ENCODE results near the gene TNPO2.

Gene TNPO2

DNA sequence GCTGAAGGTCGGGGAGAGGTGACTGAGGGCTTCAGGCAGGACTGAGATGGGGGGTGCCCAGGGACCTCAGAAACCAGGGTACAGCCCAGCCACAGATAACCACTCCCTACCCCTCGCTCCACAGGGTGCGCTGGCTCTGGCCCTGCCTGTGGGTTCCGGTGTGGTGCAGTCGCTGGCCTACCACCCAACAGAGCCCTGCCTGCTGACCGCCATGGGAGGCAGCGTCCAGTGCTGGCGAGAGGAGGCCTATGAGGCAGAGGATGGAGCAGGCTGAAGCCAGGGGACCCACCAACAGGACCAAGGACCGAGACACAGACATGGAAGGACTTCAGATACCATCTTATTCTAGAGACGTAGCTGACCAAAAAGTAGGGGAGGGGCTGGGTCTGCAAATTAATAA is 48.3 kb downstream of the TNPO2 start:
- DNase-seq, result no peak

DNA sequence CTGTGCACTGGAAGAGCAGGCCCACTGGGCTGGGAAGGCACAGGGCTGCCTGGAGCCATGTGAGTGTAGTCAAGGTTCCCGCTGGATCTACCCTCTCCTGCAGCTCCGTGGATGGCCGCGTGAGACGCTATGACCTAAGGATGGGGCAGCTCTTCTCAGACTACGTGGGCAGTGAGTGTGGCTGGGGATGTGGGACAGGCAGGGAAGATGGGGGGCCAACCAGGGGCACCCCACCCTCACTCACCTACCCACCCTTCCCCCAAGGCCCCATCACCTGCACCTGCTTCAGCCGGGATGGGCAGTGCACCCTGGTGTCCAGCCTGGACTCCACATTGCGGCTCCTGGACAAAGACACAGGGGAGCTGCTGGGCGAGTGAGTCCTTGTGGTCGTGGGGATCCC is 51.0 kb downstream of the TNPO2 start:
- no peak for DNase-seq

DNA sequence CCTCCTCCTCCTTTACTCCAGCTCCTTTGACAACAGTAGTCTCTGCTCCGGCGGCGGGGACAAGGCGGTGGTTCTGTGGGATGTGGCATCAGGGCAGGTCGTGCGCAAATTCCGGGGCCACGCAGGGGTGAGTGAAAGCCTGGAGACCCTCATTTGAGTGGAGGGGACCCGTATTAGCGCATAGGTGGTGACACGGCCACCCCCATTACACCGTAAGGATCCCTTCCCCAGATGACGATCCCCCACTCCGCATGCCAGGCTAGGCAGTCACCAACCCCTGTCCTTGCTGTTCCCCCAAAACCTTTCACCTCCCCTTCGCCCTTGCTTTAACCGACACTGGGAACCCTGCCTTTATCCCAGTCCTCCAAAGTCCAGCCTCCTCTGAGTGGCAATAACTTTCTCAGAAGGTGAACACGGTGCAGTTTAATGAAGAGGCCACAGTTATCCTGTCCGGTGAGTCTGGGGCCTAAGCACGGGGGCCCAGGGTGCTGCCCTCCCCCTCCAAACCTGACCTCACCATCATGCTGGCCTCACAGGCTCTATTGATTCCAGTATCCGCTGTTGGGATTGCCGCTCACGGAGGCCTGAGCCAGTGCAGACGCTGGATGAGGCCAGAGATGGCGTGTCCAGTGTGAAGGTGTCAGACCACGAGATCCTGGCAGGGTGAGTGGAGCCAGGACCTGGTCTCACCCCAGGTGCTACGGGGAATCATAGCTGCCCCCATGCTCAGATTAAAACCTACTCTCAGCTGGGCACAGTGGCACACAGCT is 53.4 kb downstream of the TNPO2 start:
- no peak for DNase-seq

DNA sequence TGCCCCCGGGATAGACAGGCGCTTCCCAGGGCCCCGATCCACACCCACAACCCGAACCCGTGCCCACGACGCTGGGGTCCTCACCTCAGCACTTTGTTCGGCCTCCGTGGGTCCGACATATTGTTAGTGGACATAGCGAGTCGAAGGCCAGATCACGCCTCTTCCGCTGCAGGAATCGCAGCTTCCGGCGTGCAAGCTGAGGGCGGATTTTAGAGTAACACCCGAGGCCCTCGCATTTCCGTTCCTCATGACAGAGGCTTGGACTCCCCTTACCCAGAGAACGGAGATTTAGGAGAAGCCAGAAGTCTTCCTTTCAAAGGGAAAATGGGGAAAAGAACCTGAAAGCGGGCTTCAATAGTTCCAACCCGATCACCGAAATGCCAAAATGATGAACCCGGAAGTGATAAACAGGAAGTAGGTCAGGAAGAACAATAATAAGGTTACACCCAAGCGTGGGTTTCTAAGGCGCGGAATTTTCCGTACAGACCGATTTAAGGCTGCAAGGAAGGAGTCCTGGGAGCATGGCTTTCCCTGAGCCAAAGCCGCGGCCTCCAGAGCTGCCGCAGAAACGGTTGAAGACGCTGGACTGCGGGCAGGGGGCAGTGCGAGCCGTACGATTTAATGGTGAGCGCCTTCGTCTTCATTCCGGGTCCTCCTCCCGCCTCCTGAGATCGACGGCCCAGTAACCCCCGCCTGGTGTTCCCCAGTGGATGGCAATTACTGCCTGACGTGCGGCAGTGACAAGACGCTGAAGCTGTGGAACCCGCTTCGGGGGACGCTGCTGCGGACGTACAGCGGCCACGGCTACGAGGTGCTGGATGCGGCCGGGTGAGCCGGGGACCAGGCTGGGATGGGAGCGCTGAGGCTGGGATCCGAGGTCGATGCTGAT is 54.2 kb downstream of the TNPO2 start:
- DNase-seq, result peak; percentile 81 to 88

DNA sequence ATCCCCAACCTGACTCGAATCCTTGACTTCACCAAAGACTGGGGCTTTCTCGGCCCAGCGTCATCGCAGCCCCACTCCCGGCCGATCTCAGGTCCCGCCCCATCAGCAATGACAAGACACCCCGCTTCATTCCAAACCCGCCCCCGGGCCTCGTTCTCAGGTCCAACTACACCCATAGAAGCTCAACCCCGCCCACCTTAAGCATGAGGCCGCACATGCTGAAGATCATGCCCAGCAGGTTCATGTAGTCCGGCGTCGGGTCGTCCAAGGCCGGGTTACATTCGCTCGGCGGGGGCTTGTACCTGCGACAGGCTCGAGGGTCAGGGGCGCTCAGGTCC is 54.8 kb downstream of the TNPO2 start:
- DNase-seq, result peak in 1 of 2 experiments; percentile 37

DNA sequence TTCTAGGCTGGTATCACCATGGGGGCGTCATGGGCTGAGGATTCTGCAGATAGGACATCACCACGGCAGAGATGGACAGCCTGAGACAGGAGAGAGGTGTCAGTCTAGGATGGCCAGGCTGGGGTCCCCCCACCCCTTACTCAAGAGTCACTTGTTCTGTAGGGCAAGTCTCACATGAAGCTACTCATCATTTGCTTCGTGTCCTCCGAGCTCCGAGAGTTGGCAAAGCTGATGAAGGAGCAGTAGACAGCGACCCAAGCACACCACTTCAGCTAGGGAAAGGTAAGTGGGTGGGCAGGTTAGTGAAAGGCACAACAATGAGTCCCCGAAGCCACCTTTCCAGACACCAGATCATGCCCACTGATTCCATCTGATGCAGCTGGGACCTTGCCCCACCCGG is 55.4 kb downstream of the TNPO2 start:
- DNase-seq, result no peak

DNA sequence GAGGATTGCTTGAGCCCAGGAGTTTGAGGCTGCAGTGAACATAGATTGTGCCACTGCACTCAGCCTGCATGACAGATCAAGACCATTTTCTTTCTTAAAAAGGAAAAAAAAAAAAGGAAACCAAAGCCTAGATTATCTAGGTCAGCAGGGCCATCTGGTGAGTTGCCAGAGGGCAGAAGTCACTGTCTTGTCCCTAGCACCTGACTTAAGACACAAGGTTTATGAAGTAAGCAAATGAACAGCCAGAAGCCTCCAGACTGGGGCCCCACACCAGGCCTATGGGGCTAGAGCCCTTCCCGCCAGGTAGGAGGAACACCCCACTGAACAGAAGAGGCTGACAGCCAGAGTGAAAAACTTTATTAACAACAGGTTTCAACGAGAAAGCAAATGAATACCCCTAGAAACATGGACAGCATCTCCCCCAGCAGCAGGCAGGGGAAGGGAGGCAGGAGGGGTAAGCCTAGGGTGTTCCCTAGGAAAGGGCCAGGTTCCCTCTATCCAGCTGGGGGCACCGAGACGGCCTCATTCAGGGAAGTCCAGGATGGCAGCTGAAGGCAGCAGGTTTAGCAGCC is 55.9 kb downstream of the TNPO2 start:
- DNase-seq, result no peak

DNA sequence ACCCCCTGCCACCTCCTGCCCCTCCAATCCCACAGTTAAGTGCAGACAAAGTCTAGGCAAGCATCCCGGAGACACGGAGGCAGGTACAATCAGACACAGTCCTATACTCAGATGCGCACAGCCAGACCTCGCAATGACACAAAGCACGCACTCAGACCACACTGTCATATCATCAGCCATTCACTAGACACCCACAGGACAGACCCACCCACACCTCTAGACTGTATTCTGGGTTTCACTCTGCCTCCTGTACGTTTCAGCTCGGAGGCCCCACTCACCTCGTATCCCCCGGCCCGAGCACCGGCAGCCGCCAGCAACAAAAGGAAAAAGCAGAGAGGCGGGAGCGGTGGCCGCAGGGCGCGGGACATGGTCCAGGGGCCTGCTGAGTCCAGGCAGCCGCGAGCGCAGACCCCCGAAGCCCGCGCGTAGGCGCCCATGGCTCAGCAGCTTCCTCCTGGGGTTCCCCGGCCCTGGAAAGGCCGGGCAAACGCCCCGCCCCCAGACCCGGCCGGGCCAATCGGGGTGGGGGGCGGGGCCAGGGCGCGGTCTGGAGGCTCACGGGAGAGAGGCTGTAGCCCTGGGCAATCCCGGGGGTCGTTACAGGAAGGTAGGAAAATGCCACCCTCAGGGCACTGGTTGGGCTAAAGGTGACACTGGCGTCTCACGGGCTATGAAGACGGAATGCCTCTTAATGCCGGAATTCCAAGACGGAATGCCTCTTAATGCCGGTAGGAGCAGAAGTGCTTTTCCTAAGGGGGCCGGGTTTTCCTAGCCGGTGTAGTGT is 57.3 kb downstream of the TNPO2 start, which contains the start of the genes MAN2B1 and WDR83:
MAN2B1 (minus strand) TSS at position 478 of the 784 bp plus-strand sequence; CDS start at position 437, 41 bp downstream.
WDR83 (plus strand) TSS at position 543 of the 784 bp plus-strand sequence. CDS start 2,984 bp downstream, outside the sequence.
- DNase-seq, result peak; percentile 71

DNA sequence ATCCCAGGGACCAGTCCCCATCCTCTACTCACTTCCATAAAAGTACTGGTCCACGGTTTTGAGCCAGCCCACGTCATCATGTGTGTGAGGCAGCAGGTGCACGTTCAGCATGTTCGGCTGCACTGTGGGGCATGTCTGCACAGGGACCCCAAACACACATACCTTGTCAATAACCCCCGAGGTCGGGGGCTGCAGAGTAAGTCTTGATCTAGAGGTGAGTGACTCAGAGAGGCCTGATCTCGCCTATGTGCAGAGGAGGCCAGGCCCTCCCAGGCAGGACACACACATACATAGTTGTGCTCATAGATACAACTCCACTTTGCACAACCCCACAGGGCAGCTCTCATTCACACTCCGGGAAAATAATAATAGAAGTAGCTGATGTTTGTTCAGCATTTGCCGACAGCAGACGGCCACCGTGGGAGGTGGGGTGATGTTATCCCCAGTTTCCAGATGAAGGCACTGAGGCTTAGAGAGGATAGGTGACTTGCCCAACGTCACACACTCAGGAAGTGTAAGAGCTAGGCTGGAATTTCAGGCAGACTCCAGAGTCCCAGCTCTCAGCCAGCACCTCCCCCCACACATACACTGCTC is 58.0 kb downstream of the TNPO2 start:
- DNase-seq, result peak in 1 of 2 experiments; percentile 46

DNA sequence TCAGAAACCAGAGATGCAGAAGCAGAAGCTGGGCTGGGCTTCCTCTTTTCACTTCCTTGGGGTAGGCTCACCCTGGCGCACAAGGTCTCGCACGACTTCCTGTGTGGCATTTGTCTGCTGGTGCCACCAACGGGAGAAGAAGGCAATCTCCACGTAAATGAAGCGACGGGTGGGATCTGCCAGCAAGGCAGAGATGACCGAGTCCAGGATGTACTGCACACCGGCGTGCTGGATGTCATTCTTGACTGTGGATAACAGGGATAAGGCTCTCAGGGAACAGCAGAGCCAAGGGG is 58.5 kb downstream of the TNPO2 start:
- DNase-seq, result peak; percentile 95 to 96

DNA sequence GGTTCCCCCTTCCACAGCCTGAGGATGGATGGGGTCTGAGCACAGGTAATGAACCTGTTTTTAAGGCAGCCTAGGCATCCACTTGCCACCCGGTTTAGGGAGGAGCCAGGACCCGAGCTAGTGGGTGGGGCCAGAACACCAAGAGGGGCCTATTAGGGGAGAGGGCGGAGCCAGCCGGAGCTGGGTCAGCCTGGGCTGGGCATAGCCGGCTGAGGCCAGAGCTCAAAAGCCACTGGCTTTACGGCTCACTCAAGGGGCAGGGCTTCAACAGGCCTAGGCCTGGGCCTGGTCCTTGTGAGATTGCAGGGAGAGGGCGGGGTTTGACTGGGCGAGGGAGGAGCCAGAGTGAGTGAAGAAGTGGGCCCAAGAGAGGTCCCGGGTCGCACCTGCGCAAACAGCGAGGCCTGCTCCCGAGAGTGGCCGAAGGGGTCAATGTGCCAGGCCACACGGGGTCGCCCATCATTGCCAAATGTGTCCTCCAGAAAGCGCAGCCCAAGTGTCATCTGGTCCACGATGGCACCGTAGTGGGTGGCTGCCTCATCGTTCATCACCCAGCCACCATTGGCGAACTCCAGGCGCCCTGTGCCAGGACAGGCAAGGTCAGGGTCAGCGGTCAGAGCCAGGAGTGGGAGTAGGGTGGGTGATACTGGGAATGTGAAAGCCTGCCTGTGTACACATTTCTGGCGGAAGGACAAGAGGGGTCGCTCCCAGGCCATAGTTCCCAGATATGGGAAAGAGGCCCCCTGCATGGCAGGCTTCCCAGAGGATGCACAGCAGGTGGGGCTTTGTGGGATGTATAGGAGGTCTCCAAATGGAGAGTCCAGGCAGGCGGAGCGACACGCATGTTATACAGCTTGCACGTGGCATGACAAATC is 59.1 kb downstream of the TNPO2 start:
- DNase-seq, result no peak

DNA sequence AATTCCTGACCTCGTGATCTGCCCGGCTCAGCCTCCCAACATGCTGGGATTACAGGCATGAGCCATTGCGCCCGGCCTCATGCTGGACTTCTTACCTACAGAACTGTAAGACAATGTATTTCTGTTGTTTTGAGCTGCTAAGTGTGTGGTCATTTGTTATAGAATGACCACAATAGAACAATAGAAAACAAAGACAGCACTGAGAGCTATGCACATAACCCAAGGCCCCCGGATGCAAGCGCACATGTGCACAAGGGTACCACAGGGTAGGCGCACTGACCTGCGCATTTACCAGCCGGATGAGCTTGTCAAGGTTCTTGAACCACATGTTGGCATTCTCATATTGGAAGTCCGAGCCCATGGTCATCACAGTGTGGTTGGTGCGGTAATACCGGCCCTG is 62.8 kb downstream of the TNPO2 start:
- no peak for DNase-seq

DNA sequence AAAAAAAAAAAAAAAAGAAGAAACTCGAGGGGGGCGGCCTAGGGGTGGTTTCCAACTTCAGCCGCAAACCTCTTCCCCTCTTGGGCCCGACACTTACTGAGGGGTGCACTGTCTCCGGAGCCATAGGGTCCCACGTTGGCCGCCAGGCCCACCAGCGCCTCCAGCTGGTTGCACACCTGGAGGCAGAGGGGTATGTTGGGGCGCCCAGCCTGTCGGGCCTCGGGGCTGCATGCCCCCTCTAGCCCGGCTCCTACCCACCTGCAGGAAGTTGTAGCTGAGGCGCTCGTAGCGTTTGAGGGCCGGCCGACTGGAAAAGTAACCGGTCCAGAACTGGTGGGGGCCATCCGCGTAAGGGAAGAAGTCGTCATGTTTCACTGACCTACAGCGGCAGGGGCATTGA is 65.8 kb downstream of the TNPO2 start:
- no peak for DNase-seq

DNA sequence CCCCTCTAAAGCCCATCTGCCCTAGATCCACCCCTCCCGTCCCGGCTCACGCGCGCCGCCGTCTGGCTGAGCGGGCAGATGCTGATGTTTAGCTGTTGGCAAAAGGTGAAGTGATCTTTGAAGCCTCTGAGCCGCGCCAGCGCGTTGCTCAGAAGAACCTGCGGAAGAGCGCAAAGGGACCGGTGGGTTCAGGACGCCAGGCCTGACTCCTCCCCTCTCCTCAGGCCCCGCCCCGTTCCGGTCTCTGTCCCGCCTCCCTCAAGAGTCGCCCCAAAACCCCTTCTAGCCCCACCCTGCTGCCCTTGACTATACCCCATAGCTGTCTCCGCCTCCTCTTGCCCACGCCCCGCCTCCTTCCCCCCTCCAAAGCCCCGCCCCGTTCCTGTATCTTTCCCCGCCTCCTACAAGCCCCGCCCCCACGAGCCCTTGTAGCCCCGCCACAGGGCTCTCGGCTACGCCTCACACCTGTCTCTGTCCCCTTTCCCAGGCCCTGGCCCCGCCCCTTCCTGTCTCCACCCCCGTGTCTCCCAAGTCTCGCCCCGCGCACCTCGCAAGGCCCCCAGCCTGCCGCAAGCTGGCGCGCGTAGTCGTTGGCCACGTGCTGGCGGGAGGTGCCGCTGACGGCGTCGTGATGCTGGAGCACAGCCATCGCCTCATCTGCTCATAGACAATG is 66.7 kb downstream of the TNPO2 start:
- no peak for DNase-seq

DNA sequence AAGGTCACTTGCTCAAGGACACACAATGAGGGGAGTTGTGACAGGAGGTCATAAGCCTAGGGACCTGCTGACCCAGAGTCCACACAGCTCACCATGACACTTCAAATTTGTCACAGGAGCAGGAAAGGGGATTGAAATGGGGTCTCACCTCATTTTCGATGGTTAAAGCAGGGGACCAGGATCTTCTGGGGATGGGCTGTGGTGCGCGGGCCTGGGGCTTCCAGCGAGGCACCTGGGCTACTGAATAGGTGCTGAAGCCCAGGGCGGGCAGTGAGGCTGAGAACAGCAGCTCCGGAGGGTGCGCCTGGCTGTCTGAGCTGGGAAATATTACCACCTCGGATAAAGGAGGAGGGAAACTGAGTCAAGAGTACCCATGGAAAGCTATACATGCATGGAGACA is 68.2 kb downstream of the TNPO2 start:
- DNase-seq, result no peak

DNA sequence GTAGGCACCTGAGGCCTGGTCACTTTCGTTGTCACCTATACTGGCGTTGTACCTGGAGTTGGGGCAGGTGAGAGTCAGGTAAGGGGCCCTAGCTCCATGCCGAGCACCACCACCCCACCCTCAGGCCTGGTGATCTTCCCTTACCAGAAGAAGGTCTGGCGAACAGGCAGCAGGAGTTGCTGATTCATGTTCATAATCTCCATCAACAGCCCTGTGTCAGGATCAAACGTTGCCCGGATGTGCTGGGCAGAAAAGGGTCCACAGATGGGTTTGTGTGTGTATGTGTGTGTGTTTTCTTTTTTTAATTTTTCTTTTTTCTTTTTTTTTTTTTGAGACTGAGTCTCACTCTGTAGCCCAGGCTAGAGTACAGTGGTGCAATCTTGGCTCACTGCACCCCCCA is 71.5 kb downstream of the TNPO2 start:
- no peak for DNase-seq

DNA sequence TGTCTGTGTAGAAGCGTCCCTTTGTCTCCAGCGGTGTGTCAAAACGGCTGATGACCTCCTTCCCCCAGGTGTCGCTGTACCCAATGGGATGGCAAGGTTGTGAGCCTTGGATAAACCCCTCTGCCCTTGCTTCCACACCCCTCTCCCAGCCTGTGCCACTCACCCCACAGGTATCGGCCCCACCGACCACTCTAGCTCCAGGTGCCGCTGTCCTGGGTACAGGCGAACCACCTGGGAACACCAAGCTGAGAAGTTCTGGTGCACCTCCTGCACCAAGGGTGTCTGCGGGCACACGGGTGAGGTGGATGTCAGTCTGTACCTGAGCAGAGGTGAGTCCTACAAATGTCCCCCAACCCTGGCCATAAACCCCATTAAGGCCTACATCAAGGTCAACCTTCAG is 73.8 kb downstream of the TNPO2 start:
- DNase-seq, result no peak
